K562 (cell line): Measurements from ENCODE around the gene MBOAT7. TPM values are rescaled to one million over a fixed set of nuclear protein-coding genes. Genes with fewer than 3 reads are reported as not detected.

ENCODE experiments used
- CBFB ChIP-seq: sonication (generic); formaldehyde crosslinking; IDR thresholded peaks from 2 replicates; pipeline ENCODE4 v1.4.0; 2020; ENCODE audit warnings: mild to moderate bottlenecking, missing genetic modification reagents
- E2F5 ChIP-seq: sonication (generic); formaldehyde crosslinking; IDR thresholded peaks from 2 replicates; pipeline ENCODE4 v1.8.0; 2022; ENCODE audit warnings: mild to moderate bottlenecking, missing genetic modification reagents
- ELF2 ChIP-seq: fragments of 250-450 bp; sonication (Bioruptor Pico); IDR thresholded peaks from 2 replicates; pipeline ENCODE4 v1.5.0; 2021; ENCODE audit warnings: mild to moderate bottlenecking
- FOSL1 ChIP-seq: fragments of 200-800 bp; sonication (Bioruptor generic); conservative IDR thresholded peaks from 2 replicates; pipeline ENCODE4 v1.6.1; 2016; ENCODE audit warnings: missing genetic modification characterization, missing compliant biosample characterization
- HOXB6 ChIP-seq: fragments of 250-450 bp; sonication (Bioruptor Pico); IDR thresholded peaks from 2 replicates; pipeline ENCODE4 v1.5.1; 2022; ENCODE audit warnings: mild to moderate bottlenecking, borderline replicate concordance
- JUN ChIP-seq, 2 experiments: sonication (generic) in 1 of 2; formaldehyde crosslinking in 1 of 2; IDR thresholded peaks; 2 replicates each; pipeline versions ENCODE4 v1.6.1 to v1.8.0; 2012 to 2022; ENCODE audit warnings: borderline replicate concordance in 2 of 2, mild to moderate bottlenecking in 2 of 2, improper control_type of control experiment in 1 of 2, low read depth in 1 of 2, low read length in 1 of 2, missing genetic modification reagents in 1 of 2
- KLF16 ChIP-seq: IDR thresholded peaks from 2 replicates; pipeline ENCODE4 v1.6.1; 2016; ENCODE audit warnings: antibody characterized with exemption
- L3MBTL2 ChIP-seq: fragments of 450-650 bp; IDR thresholded peaks from 2 replicates; pipeline ENCODE4 v1.6.1; 2016; ENCODE audit warnings: mild to moderate bottlenecking, moderate library complexity
- LARP7 ChIP-seq: fragments of 450-650 bp; IDR thresholded peaks from 2 replicates; pipeline ENCODE4 v1.6.1; 2016
- MAFF ChIP-seq: IDR thresholded peaks from 2 replicates; pipeline ENCODE4 v1.6.1; 2012; ENCODE audit warnings: low read length, improper control_type of control experiment
- MTA2 ChIP-seq: fragments of 450-650 bp; IDR thresholded peaks from 2 replicates; pipeline ENCODE4 v1.6.1; 2016; ENCODE audit warnings: low read depth
- NFRKB ChIP-seq: fragments of 450-650 bp; IDR thresholded peaks from 2 replicates; pipeline ENCODE4 v1.6.1; 2016; ENCODE audit warnings: low read depth
- PHF21A ChIP-seq: fragments of 450-650 bp; IDR thresholded peaks from 2 replicates; pipeline ENCODE4 v1.6.1; 2017; ENCODE audit warnings: low read depth, borderline replicate concordance
- PTBP1 ChIP-seq: fragments of 200-400 bp; formaldehyde crosslinking; IDR thresholded peaks from 2 replicates; pipeline ENCODE4 v1.6.1; 2017; ENCODE audit warnings: low read depth, low read length
- RFX7 ChIP-seq: fragments of 250-450 bp; sonication (Bioruptor Pico); IDR thresholded peaks from 2 replicates; pipeline ENCODE4 v1.5.1; 2021; ENCODE audit warnings: mild to moderate bottlenecking
- SMARCA4 ChIP-seq: fragments of 450-650 bp; IDR thresholded peaks from 2 replicates; pipeline ENCODE4 v1.6.1; 2016
- SMARCA5 ChIP-seq: fragments of 450-650 bp; IDR thresholded peaks from 2 replicates; pipeline ENCODE4 v1.6.1; 2016
- SP2 ChIP-seq: IDR thresholded peaks from 2 replicates; pipeline ENCODE4 v1.6.1; 2011; ENCODE audit warnings: mild to moderate bottlenecking, low read depth, low read length, moderate library complexity; ENCODE audit not compliant: poor library complexity, severe bottlenecking; ENCODE audit errors: extremely low read depth
- TCF3 ChIP-seq: sonication (generic); formaldehyde crosslinking; IDR thresholded peaks from 2 replicates; pipeline ENCODE4 v1.4.0; 2020; ENCODE audit warnings: mild to moderate bottlenecking, missing genetic modification reagents
- TOE1 ChIP-seq, 2 experiments: fragments of 450-650 bp in 1 of 2; sonication (generic) in 1 of 2; formaldehyde crosslinking in 1 of 2; IDR thresholded peaks; 2 replicates each; pipeline versions ENCODE4 v1.7.1 to v1.8.0; 2016 to 2022; ENCODE audit warnings: borderline replicate concordance in 2 of 2, mild to moderate bottlenecking in 2 of 2, antibody characterized with exemption in 1 of 2, inconsistent platforms in 1 of 2, low read depth in 1 of 2, missing genetic modification reagents in 1 of 2, moderate library complexity in 1 of 2
- polyA plus RNA-seq, 8 experiments: library from polyadenylated mRNA; depleted of rRNA in 4 of 8; stranded (reverse) in 5 of 8; unstranded in 3 of 8; fragments of >200 nt; fragmentation: Nextera tagmentation in 2 of 8; fragmentation: Illumina TruSeq in 1 of 8; extraction: Ambion mirVana in 2 of 8; extraction: Trizol in 1 of 8; gene quantifications; 2 replicates each; pipeline versions ENCODE4 v1.2.1 to v1.2.3, GENCODE V29; 2011 to 2014; ENCODE audit warnings: inconsistent platforms in 1 of 8, missing spikeins in 1 of 8
- total RNA-seq, 7 experiments: library from RNA; depleted of rRNA in 6 of 7; stranded (reverse); fragments of >200 nt in 6 of 7; fragmentation: Illumina TruSeq in 2 of 7; extraction: Trizol in 2 of 7; gene quantifications; 2 replicates each; pipeline versions ENCODE4 v1.2.1 to v1.2.3, GENCODE V29; 2011 to 2021; ENCODE audit warnings: low replicate concordance in 1 of 7
- TF ChIP-seq, protein P1 (sequence below): IDR thresholded peaks from 2 replicates; pipeline ENCODE4 v1.6.1; 2016; ENCODE audit warnings: missing genetic modification characterization, missing compliant biosample characterization
- TF ChIP-seq, protein P2 (sequence below): sonication (generic); IDR thresholded peaks from 2 replicates; pipeline ENCODE4 v1.6.1; 2016
- TF ChIP-seq, protein P3 (sequence below): fragments of 150-350 bp; conservative IDR thresholded peaks from 2 replicates; pipeline ENCODE4 v1.6.1; 2014; ENCODE audit warnings: low read length

The MBOAT7 gene
- total and polyA plus RNA-seq, 9 of the 15 experiments (the other 6 are each of a cell fraction or from before 2014, with no cell fraction given) = 1.4 to 153 (median 56.1) TPM

GRCh38 chr19:54207983-54208783 is 18.8 kb upstream of the MBOAT7 start (continued):
- no peak for TF ChIP-seq PHF21A
- no peak for TF ChIP-seq MAFF
- TF ChIP-seq SMARCA4 = peak; percentile 93
- peak; percentile 67; the same call in 1 of the 2 replicates for TF ChIP-seq E2F5 (CRISPR knock-in tag)
- TF ChIP-seq, protein P1, sequence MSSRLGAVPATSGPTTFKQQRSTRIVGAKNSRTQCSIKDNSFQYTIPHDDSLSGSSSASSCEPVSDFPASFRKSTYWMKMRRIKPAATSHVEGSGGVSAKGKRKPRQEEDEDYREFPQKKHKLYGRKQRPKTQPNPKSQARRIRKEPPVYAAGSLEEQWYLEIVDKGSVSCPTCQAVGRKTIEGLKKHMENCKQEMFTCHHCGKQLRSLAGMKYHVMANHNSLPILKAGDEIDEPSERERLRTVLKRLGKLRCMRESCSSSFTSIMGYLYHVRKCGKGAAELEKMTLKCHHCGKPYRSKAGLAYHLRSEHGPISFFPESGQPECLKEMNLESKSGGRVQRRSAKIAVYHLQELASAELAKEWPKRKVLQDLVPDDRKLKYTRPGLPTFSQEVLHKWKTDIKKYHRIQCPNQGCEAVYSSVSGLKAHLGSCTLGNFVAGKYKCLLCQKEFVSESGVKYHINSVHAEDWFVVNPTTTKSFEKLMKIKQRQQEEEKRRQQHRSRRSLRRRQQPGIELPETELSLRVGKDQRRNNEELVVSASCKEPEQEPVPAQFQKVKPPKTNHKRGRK = no peak
- TF ChIP-seq SP2 = no peak
- no peak for TF ChIP-seq PTBP1
- TF ChIP-seq, protein P2, sequence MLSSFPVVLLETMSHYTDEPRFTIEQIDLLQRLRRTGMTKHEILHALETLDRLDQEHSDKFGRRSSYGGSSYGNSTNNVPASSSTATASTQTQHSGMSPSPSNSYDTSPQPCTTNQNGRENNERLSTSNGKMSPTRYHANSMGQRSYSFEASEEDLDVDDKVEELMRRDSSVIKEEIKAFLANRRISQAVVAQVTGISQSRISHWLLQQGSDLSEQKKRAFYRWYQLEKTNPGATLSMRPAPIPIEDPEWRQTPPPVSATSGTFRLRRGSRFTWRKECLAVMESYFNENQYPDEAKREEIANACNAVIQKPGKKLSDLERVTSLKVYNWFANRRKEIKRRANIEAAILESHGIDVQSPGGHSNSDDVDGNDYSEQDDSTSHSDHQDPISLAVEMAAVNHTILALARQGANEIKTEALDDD = peak; percentile 95
- no peak; the same call in 1 of the 2 replicates for TF ChIP-seq HOXB6 (CRISPR knock-in tag)
- TF ChIP-seq FOSL1 (tag) = peak; percentile 70
- 0 out of 2 replicates have a peak, but pooled peaks have one; percentile 55 for TF ChIP-seq ELF2 (CRISPR knock-in tag)
- no peak for TF ChIP-seq LARP7
- peak; percentile 96 for TF ChIP-seq TCF3
- TF ChIP-seq SMARCA5 = no peak
- TF ChIP-seq CBFB (CRISPR knock-in tag) = no peak
- TF ChIP-seq, protein P3, sequence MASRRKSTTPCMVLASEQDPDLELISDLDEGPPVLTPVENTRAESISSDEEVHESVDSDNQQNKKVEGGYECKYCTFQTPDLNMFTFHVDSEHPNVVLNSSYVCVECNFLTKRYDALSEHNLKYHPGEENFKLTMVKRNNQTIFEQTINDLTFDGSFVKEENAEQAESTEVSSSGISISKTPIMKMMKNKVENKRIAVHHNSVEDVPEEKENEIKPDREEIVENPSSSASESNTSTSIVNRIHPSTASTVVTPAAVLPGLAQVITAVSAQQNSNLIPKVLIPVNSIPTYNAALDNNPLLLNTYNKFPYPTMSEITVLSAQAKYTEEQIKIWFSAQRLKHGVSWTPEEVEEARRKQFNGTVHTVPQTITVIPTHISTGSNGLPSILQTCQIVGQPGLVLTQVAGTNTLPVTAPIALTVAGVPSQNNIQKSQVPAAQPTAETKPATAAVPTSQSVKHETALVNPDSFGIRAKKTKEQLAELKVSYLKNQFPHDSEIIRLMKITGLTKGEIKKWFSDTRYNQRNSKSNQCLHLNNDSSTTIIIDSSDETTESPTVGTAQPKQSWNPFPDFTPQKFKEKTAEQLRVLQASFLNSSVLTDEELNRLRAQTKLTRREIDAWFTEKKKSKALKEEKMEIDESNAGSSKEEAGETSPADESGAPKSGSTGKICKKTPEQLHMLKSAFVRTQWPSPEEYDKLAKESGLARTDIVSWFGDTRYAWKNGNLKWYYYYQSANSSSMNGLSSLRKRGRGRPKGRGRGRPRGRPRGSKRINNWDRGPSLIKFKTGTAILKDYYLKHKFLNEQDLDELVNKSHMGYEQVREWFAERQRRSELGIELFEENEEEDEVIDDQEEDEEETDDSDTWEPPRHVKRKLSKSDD = no peak
- TF ChIP-seq RFX7 = no peak
- TF ChIP-seq NFRKB = no peak
- peak; percentile 79 for TF ChIP-seq MTA2
- TF ChIP-seq L3MBTL2 = peak; percentile 96
- peak; percentile 91 for TF ChIP-seq KLF16
- TF ChIP-seq TOE1 (IDR thresholded peaks at IDR 0.05; ENCODE audit: borderline replicate concordance) = 0 out of 2 replicates have a peak, but pooled peaks have one; percentile 59
- TF ChIP-seq TOE1 (CRISPR knock-in tag; IDR thresholded peaks at IDR 0.05; ENCODE audit: borderline replicate concordance, low read depth) = no peak
- TF ChIP-seq JUN (IDR thresholded peaks at IDR 0.05; ENCODE audit: borderline replicate concordance, low read depth, low read length) = peak; percentile 68; the same call in 1 of the 2 replicates
- TF ChIP-seq JUN (CRISPR knock-in tag; IDR thresholded peaks at IDR 0.05; ENCODE audit: borderline replicate concordance) = no peak
